ENCODE data around the gene AGGF1. TPM values are rescaled to one million over a fixed set of nuclear protein-coding genes. Genes with fewer than 3 reads are reported as not detected.

Gene AGGF1
- total and polyA plus RNA-seq, 2 donors from 2014 or later, result 10.5 to 23.0 TPM

DNA sequence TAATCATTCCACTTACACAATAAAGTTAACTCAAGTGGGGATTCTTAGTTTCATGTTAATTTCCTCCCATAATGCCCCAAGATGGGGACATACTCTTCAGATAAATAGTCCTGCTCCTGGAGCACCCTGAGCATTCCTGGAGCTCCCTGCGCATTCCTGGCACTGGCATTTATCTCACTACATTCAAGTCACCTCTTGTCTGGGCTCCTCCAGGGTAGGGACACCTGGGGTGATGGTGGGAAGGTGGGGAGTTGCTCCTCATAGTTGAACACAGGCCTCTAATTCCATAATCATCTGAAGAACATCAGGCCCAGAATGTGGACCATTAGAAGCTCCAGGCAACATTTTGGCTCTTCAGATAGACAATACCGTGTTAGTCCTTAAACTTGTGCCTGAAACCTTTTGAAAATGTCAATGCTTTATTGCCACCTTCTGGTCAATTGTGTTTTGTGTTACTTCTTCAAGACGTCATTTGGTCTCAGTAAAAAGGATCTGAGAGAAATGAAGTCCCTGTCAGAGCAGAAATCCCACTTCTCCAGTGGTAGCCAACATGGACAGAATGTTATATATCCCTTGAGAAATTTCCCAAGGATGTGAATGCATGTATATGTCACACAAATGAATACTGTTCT, 14.2 kb upstream of the AGGF1 start:
- Histone ChIP-seq H3K27ac (ENCODE audit: low read depth in 2 of 2, low read length in 2 of 2) (no peak overlapping the region), H3K9ac (ENCODE audit: low read length in 3 of 3) (no peak overlapping the region), H3K36me3 (ENCODE audit: control insufficient read depth in 2 of 3, insufficient read depth in 3 of 3, low read length in 3 of 3) (no peaks in the 10 kb centered on the region), H3K27me3 (ENCODE audit: control insufficient read depth, insufficient read depth, low read length) (no peaks in the 10 kb centered on the region), H3K9me3 (ENCODE audit: control insufficient read depth in 2 of 3, insufficient read depth in 1 of 3, low read length in 3 of 3) (no peaks in the 10 kb centered on the region), H3K4me1 (ENCODE audit: control insufficient read depth in 2 of 3, insufficient read depth in 2 of 3, low read depth in 1 of 3, low read length in 3 of 3) (no peaks in the 10 kb centered on the region), H3K4me3 (ENCODE audit: low read length in 3 of 3) (no peak overlapping the region)
- intact Hi-C loops (cut with DNase I), result no loop called here
- DNase-seq (peak in 2 of 5 donors; percentile 72 to 77), FAIRE-seq (peak; percentile 66)
- peak; percentile 40 for TF ChIP-seq CTCF (IDR thresholded peaks at IDR 0.05; ENCODE audit: borderline replicate concordance, extremely low read depth, insufficient read depth)

DNA sequence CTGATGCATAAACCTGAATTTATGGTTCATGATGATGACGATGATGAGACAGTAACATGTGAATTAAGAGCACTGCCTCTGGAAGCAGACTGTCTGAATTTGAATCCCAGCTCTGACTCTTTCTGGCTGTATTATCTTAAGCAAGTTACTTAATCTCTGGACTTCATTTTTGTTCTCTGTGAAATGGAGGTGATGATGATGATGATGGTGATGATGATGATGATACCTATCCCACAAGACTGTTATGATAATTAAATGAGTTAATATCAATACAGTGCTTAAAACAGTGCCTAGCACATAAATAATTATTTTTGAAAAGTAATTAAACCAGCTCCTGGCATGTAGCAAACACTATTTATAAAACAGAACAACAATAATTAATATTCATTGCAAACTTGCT, 13.2 kb upstream of the AGGF1 start:
- no peaks in the 10 kb centered on the region for H3K4me1 ChIP-seq (ENCODE audit: control insufficient read depth in 2 of 3, insufficient read depth in 2 of 3, low read depth in 1 of 3, low read length in 3 of 3)
- H3K36me3 ChIP-seq (ENCODE audit: control insufficient read depth in 2 of 3, insufficient read depth in 3 of 3, low read length in 3 of 3), result no peaks in the 10 kb centered on the region
- no peak for FAIRE-seq
- no peak overlapping the region for H3K27ac ChIP-seq (ENCODE audit: low read depth in 2 of 2, low read length in 2 of 2)
- intact Hi-C loops (cut with DNase I), result no loop called here
- TF ChIP-seq CTCF (IDR thresholded peaks at IDR 0.05; ENCODE audit: borderline replicate concordance, extremely low read depth, insufficient read depth), result no peak
- no peak for DNase-seq
- no peaks in the 10 kb centered on the region for H3K27me3 ChIP-seq (ENCODE audit: control insufficient read depth, insufficient read depth, low read length)
- H3K9me3 ChIP-seq (ENCODE audit: control insufficient read depth in 2 of 3, insufficient read depth in 1 of 3, low read length in 3 of 3), result no peaks in the 10 kb centered on the region
- no peak overlapping the region for H3K4me3 ChIP-seq (ENCODE audit: low read length in 3 of 3)
- H3K9ac ChIP-seq (ENCODE audit: low read length in 3 of 3), result no peak overlapping the region

GRCh38 chr5:77017668-77018067, 12.5 kb upstream of the AGGF1 start:
- H3K4me3 ChIP-seq (ENCODE audit: low read length in 3 of 3), result no peak overlapping the region
- H3K9me3 ChIP-seq (ENCODE audit: control insufficient read depth in 2 of 3, insufficient read depth in 1 of 3, low read length in 3 of 3), result no peaks in the 10 kb centered on the region
- H3K27me3 ChIP-seq (ENCODE audit: control insufficient read depth, insufficient read depth, low read length), result no peaks in the 10 kb centered on the region
- H3K27ac ChIP-seq (ENCODE audit: low read depth in 2 of 2, low read length in 2 of 2), result no peak overlapping the region
- H3K36me3 ChIP-seq (ENCODE audit: control insufficient read depth in 2 of 3, insufficient read depth in 3 of 3, low read length in 3 of 3), result no peaks in the 10 kb centered on the region
- DNase-seq (no peak), FAIRE-seq (no peak)
- H3K4me1 ChIP-seq (ENCODE audit: control insufficient read depth in 2 of 3, insufficient read depth in 2 of 3, low read depth in 1 of 3, low read length in 3 of 3), result peaks cover 0 to under 1% (median 0%) of the 10 kb centered on the region in 3 donors
- intact Hi-C loops (cut with DNase I), result no loop called here
- no peak for TF ChIP-seq CTCF (IDR thresholded peaks at IDR 0.05; ENCODE audit: borderline replicate concordance, extremely low read depth, insufficient read depth)
- no peak overlapping the region for H3K9ac ChIP-seq (ENCODE audit: low read length in 3 of 3)

All from kidney (tissue), 14 donors.